HepG2 (cell line): ENCODE data around the gene ACOT8. TPM values are rescaled to one million over a fixed set of nuclear protein-coding genes. Genes with fewer than 3 reads are reported as not detected.
A peak's percentile ranks its signal among the peaks of the same experiment; 100 is the strongest.

Source experiments
- BHLHE40 ChIP-seq: IDR thresholded peaks from 2 replicates; pipeline ENCODE4 v1.6.1; 2011; ENCODE audit warnings: low read length, improper control_type of control experiment
- CREM ChIP-seq, 2 experiments: sonication (generic) in 1 of 2; formaldehyde crosslinking in 1 of 2; IDR thresholded peaks; 2 replicates each; pipeline versions ENCODE4 v1.4.0 to v1.6.1; 2016 to 2020; ENCODE audit warnings: antibody characterized with exemption in 1 of 2, mild to moderate bottlenecking in 1 of 2, missing genetic modification reagents in 1 of 2
- GLI4 ChIP-seq: sonication (generic); formaldehyde crosslinking; IDR thresholded peaks from 2 replicates; pipeline ENCODE4 v1.5.1; 2020; ENCODE audit warnings: missing genetic modification reagents, mild to moderate bottlenecking, moderate library complexity, borderline replicate concordance
- GTF2F1 ChIP-seq: fragments of 150-350 bp; IDR thresholded peaks from 2 replicates; pipeline ENCODE4 v1.6.1; 2014; ENCODE audit warnings: low read length
- KLF15 ChIP-seq: sonication (generic); formaldehyde crosslinking; IDR thresholded peaks from 2 replicates; pipeline ENCODE4 v1.8.1; 2023; ENCODE audit warnings: borderline replicate concordance, mild to moderate bottlenecking, inconsistent platforms, missing genetic modification reagents, mixed read lengths
- MTA1 ChIP-seq: sonication (generic); formaldehyde crosslinking; IDR thresholded peaks from 2 replicates; pipeline ENCODE4 v1.4.0; 2020; ENCODE audit warnings: missing genetic modification reagents, mild to moderate bottlenecking, borderline replicate concordance
- NR2F6 ChIP-seq, 2 experiments: IDR thresholded peaks; 2 replicates each; pipeline ENCODE4 v1.6.1; 2016; ENCODE audit warnings: antibody characterized with exemption in 1 of 2, mild to moderate bottlenecking in 1 of 2
- PHB2 ChIP-seq: fragments of 450-650 bp; IDR thresholded peaks from 2 replicates; pipeline ENCODE4 v1.6.1; 2018; ENCODE audit not compliant: partially characterized antibody
- RERE ChIP-seq: IDR thresholded peaks from 2 replicates; pipeline ENCODE4 v1.6.1; 2016; ENCODE audit warnings: low read depth, missing genetic modification reagents, missing compliant biosample characterization
- SMARCE1 ChIP-seq: fragments of 450-650 bp; IDR thresholded peaks from 2 replicates; pipeline ENCODE4 v1.6.1; 2017; ENCODE audit warnings: borderline replicate concordance
- SUZ12 ChIP-seq: fragments of 150-350 bp; IDR thresholded peaks from 2 replicates; pipeline ENCODE4 v1.6.1; 2014; ENCODE audit warnings: low read depth, low read length
- TFE3 ChIP-seq: IDR thresholded peaks from 2 replicates; pipeline ENCODE4 v1.6.1; 2016
- YY1 ChIP-seq: IDR thresholded peaks from 2 replicates; pipeline ENCODE4 v1.6.1; 2011; ENCODE audit warnings: low read length, low read depth, moderate library complexity, mild to moderate bottlenecking; ENCODE audit not compliant: insufficient read depth, insufficient replicate concordance
- ZBTB14 ChIP-seq: sonication (generic); formaldehyde crosslinking; IDR thresholded peaks from 2 replicates; pipeline ENCODE4 v1.4.0; 2020; ENCODE audit warnings: missing genetic modification reagents
- ZFP90 ChIP-seq: sonication (generic); formaldehyde crosslinking; IDR thresholded peaks from 2 replicates; pipeline ENCODE4 v1.8.0; 2022; ENCODE audit warnings: missing genetic modification reagents, mild to moderate bottlenecking, inconsistent platforms, borderline replicate concordance
- ZIK1 ChIP-seq: sonication (generic); formaldehyde crosslinking; IDR thresholded peaks from 2 replicates; pipeline ENCODE4 v1.5.0; 2020; ENCODE audit warnings: mild to moderate bottlenecking, low read depth, missing genetic modification reagents, borderline replicate concordance
- ZNF276 ChIP-seq: sonication (generic); formaldehyde crosslinking; IDR thresholded peaks from 2 replicates; pipeline ENCODE4 v1.4.0; 2020; ENCODE audit warnings: mild to moderate bottlenecking, low read depth, missing genetic modification reagents
- ZNF572 ChIP-seq: sonication (generic); formaldehyde crosslinking; IDR thresholded peaks from 2 replicates; pipeline ENCODE4 v1.5.1; 2020; ENCODE audit warnings: mild to moderate bottlenecking, missing genetic modification reagents
- polyA plus RNA-seq, 8 experiments: library from polyadenylated mRNA; depleted of rRNA in 3 of 8; stranded (reverse) in 7 of 8; unstranded in 1 of 8; fragments of >200 nt; fragmentation: Illumina TruSeq in 4 of 8; extraction: Trizol in 4 of 8; gene quantifications; 2 replicates each; pipeline versions ENCODE4 v1.2.1 to v1.2.3, GENCODE V29; 2011 to 2016; ENCODE audit warnings: low read depth in 4 of 8, missing spikeins in 1 of 8, mixed read lengths in 1 of 8; ENCODE audit not compliant: insufficient read depth in 1 of 8
- total RNA-seq, 5 experiments: library from RNA; depleted of rRNA; stranded (reverse); fragments of >200 nt; fragmentation: Illumina TruSeq; extraction: Trizol; gene quantifications; 2 replicates each; pipeline ENCODE4 v1.2.3, GENCODE V29; 2016; ENCODE audit warnings: low read depth in 1 of 5

ACOT8 gene
- total and polyA plus RNA-seq, 2 of the 13 experiments (the other 11 are each of a cell fraction or from before 2014, with no cell fraction given), result 31.4 to 45.5 TPM

- TF ChIP-seq ZBTB14 (peak; percentile 61; the same call in 1 of the 2 replicates), GTF2F1 (no peak), CREM (IDR thresholded peaks at IDR 0.05) (no peak; the same call in 1 of the 2 replicates), CREM (CRISPR knock-in tag; IDR thresholded peaks at IDR 0.05) (no peak), SMARCE1 (no peak), ZIK1 (CRISPR knock-in tag) (peak; percentile 91; the same call in 1 of the 2 replicates), PHB2 (no peak), MTA1 (CRISPR knock-in tag) (no peak), BHLHE40 (peak; percentile 65), KLF15 (peak; percentile 64; the same call in 1 of the 2 replicates), TFE3 (peak; percentile 77), RERE (CRISPR knock-in tag) (no peak), ZNF276 (CRISPR knock-in tag) (peak; percentile 87; the same call in 1 of the 2 replicates), YY1 (peak; percentile 80), ZNF572 (CRISPR knock-in tag) (peak; percentile 97), GLI4 (peak; percentile 90; the same call in 1 of the 2 replicates), SUZ12 (no peak), ZFP90 (CRISPR knock-in tag) (peak; percentile 76; the same call in 1 of the 2 replicates), NR2F6 (IDR thresholded peaks at IDR 0.05) (no peak), NR2F6 (CRISPR knock-in tag; IDR thresholded peaks at IDR 0.05) (peak; percentile 66; the same call in 1 of the 2 replicates)
Measured at GRCh38 chr20:45890077-45890984, 33.1 kb upstream of the ACOT8 start (continued).
